ENCODE results near the gene IFNL3. TPM values are rescaled to one million over a fixed set of nuclear protein-coding genes. Genes with fewer than 3 reads are reported as not detected.

IFNL3 gene
- total and polyA plus RNA-seq, 4 donors = not detected

- TF ChIP-seq, protein P1, sequence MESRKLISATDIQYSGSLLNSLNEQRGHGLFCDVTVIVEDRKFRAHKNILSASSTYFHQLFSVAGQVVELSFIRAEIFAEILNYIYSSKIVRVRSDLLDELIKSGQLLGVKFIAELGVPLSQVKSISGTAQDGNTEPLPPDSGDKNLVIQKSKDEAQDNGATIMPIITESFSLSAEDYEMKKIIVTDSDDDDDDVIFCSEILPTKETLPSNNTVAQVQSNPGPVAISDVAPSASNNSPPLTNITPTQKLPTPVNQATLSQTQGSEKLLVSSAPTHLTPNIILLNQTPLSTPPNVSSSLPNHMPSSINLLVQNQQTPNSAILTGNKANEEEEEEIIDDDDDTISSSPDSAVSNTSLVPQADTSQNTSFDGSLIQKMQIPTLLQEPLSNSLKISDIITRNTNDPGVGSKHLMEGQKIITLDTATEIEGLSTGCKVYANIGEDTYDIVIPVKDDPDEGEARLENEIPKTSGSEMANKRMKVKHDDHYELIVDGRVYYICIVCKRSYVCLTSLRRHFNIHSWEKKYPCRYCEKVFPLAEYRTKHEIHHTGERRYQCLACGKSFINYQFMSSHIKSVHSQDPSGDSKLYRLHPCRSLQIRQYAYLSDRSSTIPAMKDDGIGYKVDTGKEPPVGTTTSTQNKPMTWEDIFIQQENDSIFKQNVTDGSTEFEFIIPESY (IDR thresholded peaks at IDR 0.05) = no peak
- no peak for TF ChIP-seq FOXA2 (IDR thresholded peaks at IDR 0.05)
- TF ChIP-seq FOXA1 (IDR thresholded peaks at IDR 0.05) = no peak
- TF ChIP-seq, protein P2, sequence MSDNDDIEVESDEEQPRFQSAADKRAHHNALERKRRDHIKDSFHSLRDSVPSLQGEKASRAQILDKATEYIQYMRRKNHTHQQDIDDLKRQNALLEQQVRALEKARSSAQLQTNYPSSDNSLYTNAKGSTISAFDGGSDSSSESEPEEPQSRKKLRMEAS (IDR thresholded peaks at IDR 0.05) = no peak
- TF ChIP-seq EGR1 (IDR thresholded peaks at IDR 0.05; ENCODE audit: low read depth in 2 of 2) = no peak
- TF ChIP-seq HNF4G (IDR thresholded peaks at IDR 0.05) = no peak
- TF ChIP-seq RAD21 (IDR thresholded peaks at IDR 0.05) = no peak
- no peak for TF ChIP-seq GABPA (IDR thresholded peaks at IDR 0.05 in 1 of 2, conservative IDR thresholded peaks at IDR 0.05 in 1 of 2)
- TF ChIP-seq NR2F2 (IDR thresholded peaks at IDR 0.05) = no peak
- TF ChIP-seq YY1 (IDR thresholded peaks at IDR 0.05) = no peak
- TF ChIP-seq CTCF (IDR thresholded peaks at IDR 0.05; ENCODE audit: low read depth, low read length, missing input control) = no peak
- no peak for TF ChIP-seq SP1 (IDR thresholded peaks at IDR 0.05)
- no peak for TF ChIP-seq JUND (IDR thresholded peaks at IDR 0.05)
- TF ChIP-seq RXRA (IDR thresholded peaks at IDR 0.05) = no peak
- TF ChIP-seq, protein P3, sequence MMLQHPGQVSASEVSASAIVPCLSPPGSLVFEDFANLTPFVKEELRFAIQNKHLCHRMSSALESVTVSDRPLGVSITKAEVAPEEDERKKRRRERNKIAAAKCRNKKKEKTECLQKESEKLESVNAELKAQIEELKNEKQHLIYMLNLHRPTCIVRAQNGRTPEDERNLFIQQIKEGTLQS (IDR thresholded peaks at IDR 0.05) = no peak
- 90% methylated on average over 6 of the region's 6 CpGs for WGBS
- no peaks in the 10 kb centered on the region for H3K27me3 ChIP-seq (ENCODE audit: control insufficient read depth in 4 of 4, insufficient read depth in 4 of 4, low read length in 3 of 4)
- H3K27ac ChIP-seq (ENCODE audit: low read depth in 1 of 2, low read length in 2 of 2) = no peak overlapping the region
- no peaks in the 10 kb centered on the region for H3K9me3 ChIP-seq (ENCODE audit: control insufficient read depth in 4 of 4, low read length in 3 of 4)
- H3K9ac ChIP-seq (ENCODE audit: low read depth in 1 of 2, low read length in 2 of 2) = no peak overlapping the region
- H3K4me1 ChIP-seq (ENCODE audit: control insufficient read depth in 4 of 4, insufficient read depth in 4 of 4, low read length in 3 of 4) = peaks cover 0 to 2% (median 0%) of the 10 kb centered on the region in 4 donors
- H3K4me3 ChIP-seq (ENCODE audit: low read depth in 1 of 3, low read length in 3 of 3) = peak overlapping the region in 1 of 3 donors; percentile 8
- no peak for DNase-seq (ENCODE audit: low spot score)
- H3K36me3 ChIP-seq (ENCODE audit: control insufficient read depth in 4 of 4, insufficient read depth in 3 of 4, low read depth in 1 of 4, low read length in 3 of 4) = no peaks in the 10 kb centered on the region
Observed at GRCh38 chr19:39238209-39238608, 6.6 kb downstream of the IFNL3 start.

DNA sequence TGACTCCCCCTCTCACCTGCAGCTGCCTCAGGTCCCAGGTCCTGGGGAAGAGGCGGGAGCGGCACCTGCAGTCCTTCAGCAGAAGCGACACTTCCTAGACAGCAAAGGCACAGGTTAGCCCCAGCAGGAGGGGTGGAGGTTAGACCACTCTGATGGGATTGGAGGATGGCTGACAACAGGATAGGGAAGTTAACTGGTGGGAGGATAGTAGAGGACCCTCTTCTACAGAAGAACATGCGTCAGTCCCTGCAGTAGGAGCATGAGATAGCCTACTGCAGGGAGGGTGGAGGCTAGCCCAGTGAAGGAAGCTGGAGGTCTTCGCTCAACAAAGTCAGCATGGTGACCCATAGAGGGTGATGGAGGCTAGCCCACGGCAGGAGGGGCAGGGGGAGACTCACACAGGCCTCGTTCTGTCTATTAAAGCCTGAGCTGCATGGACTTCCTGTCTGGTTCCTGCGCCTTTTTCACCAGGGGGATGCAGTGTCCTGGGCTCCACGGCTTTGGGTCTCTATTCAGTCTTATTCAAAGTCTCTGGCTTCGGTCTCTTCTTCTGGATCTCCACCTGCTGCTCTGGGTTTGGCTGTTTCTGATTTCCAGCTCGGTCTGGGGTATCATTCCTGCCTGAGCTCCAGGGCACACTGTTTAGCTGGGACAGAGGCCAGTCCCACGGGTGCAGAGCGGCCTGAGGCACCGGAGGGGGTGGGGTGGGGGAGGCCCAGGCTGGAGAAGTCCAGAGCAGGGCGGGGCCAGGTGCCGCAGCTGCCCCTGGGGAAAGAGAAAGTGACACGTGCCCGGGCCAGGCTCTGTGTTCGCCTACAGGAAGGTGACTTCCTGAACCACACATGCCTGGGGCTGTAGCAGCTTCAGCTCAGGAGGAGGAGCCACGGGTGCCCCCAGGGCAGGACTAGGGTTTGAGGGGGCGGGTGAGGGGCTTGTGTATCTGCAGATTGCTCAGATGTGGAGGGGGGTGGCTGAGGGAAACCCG lies 7.3 kb downstream of the IFNL3 start:
- H3K9me3 ChIP-seq (ENCODE audit: control insufficient read depth in 4 of 4, low read length in 3 of 4) = no peaks in the 10 kb centered on the region
- 42% methylated on average over 22 of the region's 22 CpGs for WGBS
- no peak for DNase-seq (ENCODE audit: low spot score)
- no peak overlapping the region for H3K27ac ChIP-seq (ENCODE audit: low read depth in 1 of 2, low read length in 2 of 2)
- peak overlapping the region in 1 of 3 donors; percentile 8 for H3K4me3 ChIP-seq (ENCODE audit: low read depth in 1 of 3, low read length in 3 of 3)
- H3K9ac ChIP-seq (ENCODE audit: low read depth in 1 of 2, low read length in 2 of 2) = no peak overlapping the region
- TF ChIP-seq HNF4A (conservative IDR thresholded peaks at IDR 0.05) (peak in 1 of 2 donors; percentile 22), CTCF (IDR thresholded peaks at IDR 0.05; ENCODE audit: low read depth, low read length, missing input control) (no peak), SP1 (IDR thresholded peaks at IDR 0.05) (peak; percentile 33)
- no peaks in the 10 kb centered on the region for H3K36me3 ChIP-seq (ENCODE audit: control insufficient read depth in 4 of 4, insufficient read depth in 3 of 4, low read depth in 1 of 4, low read length in 3 of 4)
- H3K27me3 ChIP-seq (ENCODE audit: control insufficient read depth in 4 of 4, insufficient read depth in 4 of 4, low read length in 3 of 4) = no peaks in the 10 kb centered on the region
- H3K4me1 ChIP-seq (ENCODE audit: control insufficient read depth in 4 of 4, insufficient read depth in 4 of 4, low read length in 3 of 4) = peaks cover 0 to 2% (median 0%) of the 10 kb centered on the region in 4 donors
